ENCODE data around the gene CDC42BPA. TPM values are rescaled to one million over a fixed set of nuclear protein-coding genes. Genes with fewer than 3 reads are reported as not detected.

The CDC42BPA gene
- total RNA-seq, 1 experiment from 2014 or later: 30.1 TPM

GRCh38 chr1:227082999-227083746 lies 235.1 kb downstream of the CDC42BPA start:
- no peak overlapping the region for H2BK5ac ChIP-seq (ENCODE audit: insufficient read length, low read length)
- H4K20me1 ChIP-seq (ENCODE audit: control insufficient read depth, insufficient read depth, insufficient read length): no peaks in the 10 kb centered on the region
- H3K9ac ChIP-seq (ENCODE audit: extremely low read depth, insufficient read length, low read length): no peak overlapping the region
- DNase-seq: no peak
- H3K27me3 ChIP-seq (ENCODE audit: insufficient read depth, low read length): no peaks in the 10 kb centered on the region
- Mint-ChIP-seq H3K27ac (no peak overlapping the region), H3K9me3 (peaks cover 9 to 16% of the 10 kb centered on the region in 2 experiments), H3K36me3 (ENCODE audit: insufficient read depth in 1 of 3, low read depth in 3 of 3) (peaks cover 22 to 39% (median 36%) of the 10 kb centered on the region in 3 experiments), H3K4me1 (no peaks in the 10 kb centered on the region), H3K4me3 (no peak overlapping the region), H3K27me3 (ENCODE audit: low read depth) (no peaks in the 10 kb centered on the region)
- H2AFZ ChIP-seq (ENCODE audit: low read length): no peak overlapping the region
- TF ChIP-seq CTCF (conservative IDR thresholded peaks at IDR 0.05): no peak
- no peak overlapping the region for H3K18ac ChIP-seq (ENCODE audit: insufficient read length, low read depth, low read length)
- no peak overlapping the region for H2BK15ac ChIP-seq (ENCODE audit: low read depth, low read length)
- H3K79me2 ChIP-seq (ENCODE audit: insufficient read depth, low read length): no peaks in the 10 kb centered on the region
- H3K79me1 ChIP-seq (ENCODE audit: insufficient read depth, low read depth, low read length, poor library complexity, severe bottlenecking): no peaks in the 10 kb centered on the region
- no peak overlapping the region for H3K14ac ChIP-seq (ENCODE audit: insufficient read depth, low read length)
- H3K4ac ChIP-seq (ENCODE audit: low read depth, low read length): no peak overlapping the region
- no peaks in the 10 kb centered on the region for H3K23me2 ChIP-seq (ENCODE audit: insufficient read length, low read depth, low read length, poor library complexity, severe bottlenecking)
- H3K4me2 ChIP-seq (ENCODE audit: insufficient read depth, insufficient read length, low read length): no peak overlapping the region
- H4K8ac ChIP-seq (replicated peaks; ENCODE audit: insufficient read length, low read depth, low read length): no peak overlapping the region
- H2AK5ac ChIP-seq (ENCODE audit: insufficient read length, low read length): no peak overlapping the region
- no peak overlapping the region for H4K5ac ChIP-seq (ENCODE audit: insufficient read length, low read depth, low read length)
- no peak overlapping the region for H3T11ph ChIP-seq (ENCODE audit: low read length)
- H2BK12ac ChIP-seq (ENCODE audit: insufficient read length, low read depth, low read length): no peak overlapping the region
- no peak overlapping the region for H2BK20ac ChIP-seq (ENCODE audit: low read depth, low read length, poor library complexity, severe bottlenecking)
- no peak overlapping the region for H3K27ac ChIP-seq (ENCODE audit: insufficient read length, low read depth, low read length)
- H3K23ac ChIP-seq (ENCODE audit: insufficient read length, low read depth, low read length): no peak overlapping the region
- H3K56ac ChIP-seq (ENCODE audit: insufficient read length, low read depth, low read length): no peak overlapping the region
- no peak overlapping the region for H4K91ac ChIP-seq (ENCODE audit: insufficient read length, low read depth, low read length)
- no peaks in the 10 kb centered on the region for H3K9me3 ChIP-seq (ENCODE audit: control insufficient read depth, low read depth, low read length)
- no CpG with 5 or more reads among the region's 4 CpGs for WGBS (ENCODE audit: extremely low coverage, insufficient read length, low lambda C conversion rate)
- H3K4me1 ChIP-seq (ENCODE audit: insufficient read depth, low read length): no peaks in the 10 kb centered on the region
- no peak overlapping the region for H2BK120ac ChIP-seq (ENCODE audit: low read depth, low read length, poor library complexity, severe bottlenecking)

Data from H9 (cell line).